Stimulated activated naive CD8-positive, alpha-beta T cell treated with anti-CD3 and anti-CD28 coated beads, Interleukin-15, Interleukin-2, amounts not matched to agents 100 ng/mL and 50 ng/mL, for 24 hours (primary cell): Measurements from ENCODE around the gene ACBD6.
A peak's percentile ranks its signal among the peaks of the same experiment; 100 is the strongest.

Source experiments
- H3K27ac Mint-ChIP-seq: one replicate; pipeline ENCODE4 v1.8.0; 2021; ENCODE audit warnings: mild to moderate bottlenecking, mixed read lengths
- H3K27me3 Mint-ChIP-seq: one replicate; pipeline ENCODE4 v1.8.0; 2021; ENCODE audit warnings: mixed read lengths
- H3K36me3 Mint-ChIP-seq: one replicate; pipeline ENCODE4 v1.8.0; 2021; ENCODE audit warnings: low read depth, mixed read lengths
- H3K4me1 Mint-ChIP-seq: one replicate; pipeline ENCODE4 v1.8.0; 2021; ENCODE audit warnings: low read depth, mixed read lengths
- H3K4me3 Mint-ChIP-seq: one replicate; pipeline ENCODE4 v1.8.0; 2021; ENCODE audit warnings: mild to moderate bottlenecking, mixed read lengths
- H3K9me3 Mint-ChIP-seq: one replicate; pipeline ENCODE4 v1.8.0; 2021; ENCODE audit warnings: mixed read lengths

ACBD6 gene

DNA sequence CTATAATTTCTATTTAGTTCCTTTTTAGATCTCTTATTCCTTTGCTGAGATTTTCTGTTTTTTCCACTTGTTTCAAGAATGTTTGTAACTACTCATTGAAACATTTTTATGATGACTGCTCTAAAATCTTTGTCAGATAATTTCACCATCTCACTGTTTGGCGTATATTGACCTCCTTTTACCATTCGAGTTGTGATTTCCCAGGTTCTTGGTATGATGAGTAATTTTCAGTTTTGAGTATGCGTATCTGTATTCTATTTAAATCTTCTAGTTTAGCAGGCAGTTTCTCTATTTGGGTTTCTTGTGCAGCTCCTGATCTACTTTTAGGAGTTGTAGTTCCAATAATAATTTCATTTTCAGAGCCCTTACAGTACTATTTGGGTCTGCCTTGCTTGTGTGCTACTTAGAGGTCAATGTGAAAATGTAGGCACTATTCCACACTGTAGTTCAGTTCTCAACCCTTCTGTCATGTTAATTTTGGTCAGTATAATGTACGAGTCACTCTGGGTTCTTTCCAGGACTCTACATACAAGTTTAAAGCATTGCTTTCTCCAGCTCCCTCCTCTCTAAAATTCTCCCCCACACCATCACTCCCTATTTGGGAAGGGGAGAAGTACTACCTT is 115.5 kb downstream of the ACBD6 start:
- peaks cover 70% of the 10 kb centered on the region for H3K36me3 Mint-ChIP-seq
- no peaks in the 10 kb centered on the region for H3K27me3 Mint-ChIP-seq
- peaks cover 21% of the 10 kb centered on the region for H3K4me1 Mint-ChIP-seq
- no peak overlapping the region for H3K4me3 Mint-ChIP-seq
- H3K27ac Mint-ChIP-seq, result no peak overlapping the region
- H3K9me3 Mint-ChIP-seq, result peaks cover 49% of the 10 kb centered on the region

DNA sequence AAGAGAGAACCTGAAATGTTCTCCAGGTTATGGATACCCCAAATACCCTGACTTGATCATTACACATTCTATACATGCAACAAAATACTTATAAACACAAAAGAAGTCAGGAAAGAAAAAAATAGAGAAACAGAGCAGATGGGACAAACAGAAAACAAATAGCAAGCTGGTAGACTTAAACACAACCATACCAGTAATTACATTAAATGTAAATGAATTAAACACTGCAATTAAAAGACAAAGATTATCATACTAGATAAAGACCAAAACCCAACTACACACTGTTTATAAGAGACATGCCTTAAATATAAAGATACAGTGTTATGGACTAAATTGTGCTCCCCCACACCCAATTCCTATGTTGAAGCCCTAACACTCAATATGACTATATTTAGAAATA is 117.2 kb downstream of the ACBD6 start:
- peaks cover 69% of the 10 kb centered on the region for H3K36me3 Mint-ChIP-seq
- H3K4me3 Mint-ChIP-seq, result no peak overlapping the region
- H3K27me3 Mint-ChIP-seq, result no peaks in the 10 kb centered on the region
- peaks cover 52% of the 10 kb centered on the region for H3K9me3 Mint-ChIP-seq
- peaks cover 34% of the 10 kb centered on the region for H3K4me1 Mint-ChIP-seq
- no peak overlapping the region for H3K27ac Mint-ChIP-seq

DNA sequence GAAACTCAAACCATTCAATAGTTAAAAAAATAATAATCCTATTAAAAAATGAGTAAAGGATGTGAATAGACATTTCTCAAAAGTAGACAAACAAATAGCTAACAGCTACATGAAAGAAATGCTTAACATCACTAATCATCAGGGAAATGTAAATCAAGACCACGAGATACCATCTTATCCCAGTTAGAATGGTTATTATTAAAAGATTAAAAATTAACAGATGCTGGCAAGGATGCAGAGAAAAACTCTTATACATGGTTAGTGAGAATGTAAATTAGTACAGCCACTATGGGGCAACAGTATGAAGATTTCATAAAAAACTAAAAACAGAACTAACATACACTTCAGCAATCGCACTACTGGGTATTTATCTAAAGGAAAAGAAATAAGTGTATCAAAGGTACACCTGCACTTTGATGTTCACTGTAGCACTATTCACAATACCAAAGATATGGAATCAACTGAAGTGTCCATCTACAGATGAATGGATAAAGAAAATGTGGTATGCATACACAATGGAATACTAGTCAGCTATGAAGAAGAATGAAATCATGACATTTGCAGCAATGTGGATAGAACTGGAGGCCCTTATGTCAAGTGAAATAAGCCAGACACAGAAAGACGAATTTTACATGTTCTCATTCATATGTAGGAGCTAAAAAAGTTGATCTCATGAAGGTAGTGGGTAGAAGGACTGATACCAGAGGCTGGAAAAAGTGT is 117.9 kb downstream of the ACBD6 start:
- H3K9me3 Mint-ChIP-seq, result peaks cover 59% of the 10 kb centered on the region
- H3K4me1 Mint-ChIP-seq, result peaks cover 41% of the 10 kb centered on the region
- H3K27me3 Mint-ChIP-seq, result no peaks in the 10 kb centered on the region
- no peak overlapping the region for H3K4me3 Mint-ChIP-seq
- no peak overlapping the region for H3K27ac Mint-ChIP-seq
- peaks cover 76% of the 10 kb centered on the region for H3K36me3 Mint-ChIP-seq

DNA sequence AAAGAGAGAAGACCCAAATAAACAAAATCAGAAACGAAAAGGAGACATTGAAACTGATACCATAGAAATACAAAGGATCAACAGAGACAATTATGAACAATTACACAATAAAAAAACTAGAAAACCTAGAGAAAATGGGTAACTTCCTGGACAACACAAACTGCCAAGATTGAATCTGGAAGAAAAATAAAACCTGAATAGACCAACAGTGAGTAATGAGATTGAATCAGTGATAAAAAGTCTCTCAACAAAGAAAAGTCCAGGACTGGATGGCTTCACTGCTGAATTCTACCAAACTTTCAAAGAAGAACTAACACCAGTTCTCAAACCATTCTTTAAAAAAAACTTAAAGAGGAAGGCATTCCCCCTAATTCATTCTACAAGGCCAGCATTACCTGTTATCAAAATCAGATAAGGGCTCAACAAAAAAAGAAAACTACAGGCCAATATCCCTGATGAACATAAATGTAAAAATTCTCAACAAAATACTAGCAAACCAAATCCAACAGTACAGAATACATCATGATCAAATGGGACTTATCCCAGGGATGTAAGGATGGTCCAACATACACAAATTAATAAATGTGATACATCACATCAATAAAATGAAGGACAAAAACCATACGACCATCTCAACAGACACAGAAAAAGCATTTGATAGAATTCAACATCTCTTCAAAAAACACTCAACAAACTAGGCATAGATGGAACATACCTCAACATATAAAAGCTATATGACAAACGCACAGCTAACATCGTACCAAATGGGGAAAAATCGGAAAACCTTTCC is 119.9 kb downstream of the ACBD6 start:
- Mint-ChIP-seq H3K27ac (no peak overlapping the region), H3K9me3 (peaks cover 60% of the 10 kb centered on the region), H3K4me3 (no peak overlapping the region), H3K4me1 (peaks cover 41% of the 10 kb centered on the region), H3K36me3 (peaks cover 83% of the 10 kb centered on the region), H3K27me3 (no peaks in the 10 kb centered on the region)

DNA sequence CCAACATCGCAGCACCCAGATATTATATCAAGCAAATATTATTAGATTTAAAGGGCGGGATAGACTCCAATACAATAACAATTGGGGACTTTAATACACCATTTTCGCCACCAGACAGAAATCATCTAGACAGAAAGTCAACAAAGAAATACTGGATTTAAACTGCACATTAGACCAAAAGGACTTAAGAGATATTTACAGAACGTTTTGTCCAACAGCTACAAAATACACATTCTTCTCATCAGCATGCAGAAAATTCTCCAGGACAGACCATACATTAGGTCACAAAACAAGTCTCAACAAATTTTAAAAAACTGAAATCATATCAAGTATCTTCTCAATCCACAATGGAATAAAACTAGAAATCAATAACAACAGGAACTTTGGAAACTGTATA is 121.2 kb downstream of the ACBD6 start:
- Mint-ChIP-seq H3K4me1 (peaks cover 32% of the 10 kb centered on the region), H3K9me3 (peaks cover 57% of the 10 kb centered on the region), H3K27ac (no peak overlapping the region), H3K36me3 (peaks cover 78% of the 10 kb centered on the region), H3K27me3 (no peaks in the 10 kb centered on the region), H3K4me3 (no peak overlapping the region)

DNA sequence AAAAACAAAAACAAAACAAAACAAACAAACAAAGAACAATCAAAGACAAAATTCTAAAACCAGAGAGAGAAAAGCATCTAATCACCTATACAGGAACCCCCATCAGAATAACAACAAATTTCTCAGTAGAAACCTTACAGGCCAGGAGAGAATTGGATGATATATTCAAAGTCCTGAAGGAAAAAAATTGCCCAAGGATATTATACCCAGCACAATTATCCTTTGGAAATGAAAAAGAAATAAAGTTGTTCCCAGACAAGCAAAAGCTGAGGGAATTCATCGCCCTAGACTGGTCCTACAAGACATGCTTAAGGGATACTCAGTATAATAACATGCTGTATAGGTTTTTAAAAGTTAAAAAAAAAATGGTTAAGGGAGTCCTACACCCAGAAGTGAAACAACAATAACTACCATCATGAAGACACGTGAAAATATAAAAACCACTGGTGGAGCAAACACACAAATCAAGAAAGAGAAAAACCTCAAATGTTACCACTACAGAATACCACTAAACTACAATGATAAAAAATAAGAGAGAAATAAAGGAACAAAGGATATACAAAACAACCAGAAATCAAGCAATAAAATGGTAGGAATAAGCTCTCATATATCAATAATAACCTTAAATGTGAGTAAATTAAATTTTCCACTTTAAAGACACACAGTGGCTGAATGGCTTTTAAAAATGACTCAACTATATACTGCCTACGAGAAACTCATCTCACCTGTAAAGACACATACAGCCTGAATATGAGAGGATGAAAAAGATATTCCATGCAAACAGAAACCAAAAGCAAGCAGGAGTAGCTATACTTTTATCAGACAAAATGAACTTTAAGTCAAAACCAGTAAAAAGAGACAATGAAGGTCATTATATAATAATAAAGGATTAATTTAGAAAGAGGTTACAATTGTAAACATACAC is 121.9 kb downstream of the ACBD6 start:
- H3K4me1 Mint-ChIP-seq, result peaks cover 32% of the 10 kb centered on the region
- no peak overlapping the region for H3K4me3 Mint-ChIP-seq
- H3K27ac Mint-ChIP-seq, result peak overlapping the region; percentile 43
- H3K9me3 Mint-ChIP-seq, result peaks cover 56% of the 10 kb centered on the region
- peaks cover 82% of the 10 kb centered on the region for H3K36me3 Mint-ChIP-seq
- H3K27me3 Mint-ChIP-seq, result no peaks in the 10 kb centered on the region

DNA sequence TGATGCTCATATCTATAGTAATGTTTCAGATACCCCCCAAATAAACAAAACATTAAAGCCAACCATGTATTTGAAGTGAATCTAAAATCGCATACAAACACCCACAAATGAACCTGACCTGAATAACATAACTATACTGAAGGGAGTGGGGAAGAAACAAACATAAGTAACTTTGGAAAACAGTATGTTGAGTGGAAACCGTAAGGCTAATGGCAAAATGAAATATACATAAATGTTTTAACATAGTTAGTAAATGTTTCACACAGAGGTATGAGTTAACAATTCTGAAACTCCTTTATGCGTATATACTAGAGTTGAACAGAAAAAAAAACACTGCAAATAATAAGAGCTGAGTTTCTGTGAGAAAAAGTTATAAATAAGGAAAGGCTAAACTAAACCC is 125.6 kb downstream of the ACBD6 start:
- Mint-ChIP-seq H3K36me3 (peaks cover 52% of the 10 kb centered on the region), H3K4me3 (no peak overlapping the region), H3K27me3 (no peaks in the 10 kb centered on the region)

DNA sequence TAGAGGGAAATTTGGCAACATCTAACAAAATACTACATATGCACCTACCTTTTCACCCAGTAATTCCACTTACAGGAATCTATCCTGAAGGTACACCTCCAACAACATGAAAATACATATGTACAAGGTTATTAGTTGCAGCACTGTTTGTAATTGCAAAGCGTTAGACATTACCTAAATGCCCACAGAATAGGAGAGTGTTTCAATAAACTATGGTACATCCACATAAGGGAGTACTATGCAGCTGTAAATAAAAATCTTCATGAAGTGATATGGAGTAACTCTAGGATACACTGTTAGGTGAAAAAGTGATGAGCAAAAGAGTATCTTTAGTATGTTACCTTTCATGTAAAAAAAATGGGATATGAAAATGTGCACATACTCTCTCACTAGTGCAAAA is 126.1 kb downstream of the ACBD6 start:
- Mint-ChIP-seq H3K27ac (no peak overlapping the region), H3K4me1 (peaks cover 25% of the 10 kb centered on the region), H3K36me3 (peaks cover 52% of the 10 kb centered on the region), H3K9me3 (peaks cover 24% of the 10 kb centered on the region), H3K4me3 (no peak overlapping the region), H3K27me3 (no peaks in the 10 kb centered on the region)

More for the DNA sequence above, 125.6 kb downstream of the ACBD6 start:
- Mint-ChIP-seq H3K4me1 (peaks cover 22% of the 10 kb centered on the region), H3K9me3 (peaks cover 24% of the 10 kb centered on the region), H3K27ac (no peak overlapping the region)

DNA sequence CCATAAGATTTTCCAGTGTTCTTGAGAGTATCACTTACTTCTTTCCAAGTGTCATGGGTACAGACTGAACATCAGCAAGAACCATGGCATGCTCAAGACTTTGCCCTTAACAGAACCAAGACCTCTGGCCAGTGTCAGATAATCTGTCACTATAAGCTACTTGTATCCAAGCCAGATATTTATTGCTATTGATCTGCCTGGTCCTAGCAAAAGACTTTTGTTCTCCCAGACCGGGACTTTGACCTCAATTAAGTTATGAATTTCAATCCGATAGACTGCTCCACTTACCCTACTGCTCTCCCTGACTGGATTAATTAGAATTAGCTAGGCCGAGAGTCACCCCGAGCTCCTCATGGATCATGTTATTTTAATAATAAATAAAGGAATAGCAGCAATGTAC is 129.6 kb downstream of the ACBD6 start:
- peaks cover 15% of the 10 kb centered on the region for H3K9me3 Mint-ChIP-seq
- H3K4me1 Mint-ChIP-seq, result peaks cover 10% of the 10 kb centered on the region

DNA sequence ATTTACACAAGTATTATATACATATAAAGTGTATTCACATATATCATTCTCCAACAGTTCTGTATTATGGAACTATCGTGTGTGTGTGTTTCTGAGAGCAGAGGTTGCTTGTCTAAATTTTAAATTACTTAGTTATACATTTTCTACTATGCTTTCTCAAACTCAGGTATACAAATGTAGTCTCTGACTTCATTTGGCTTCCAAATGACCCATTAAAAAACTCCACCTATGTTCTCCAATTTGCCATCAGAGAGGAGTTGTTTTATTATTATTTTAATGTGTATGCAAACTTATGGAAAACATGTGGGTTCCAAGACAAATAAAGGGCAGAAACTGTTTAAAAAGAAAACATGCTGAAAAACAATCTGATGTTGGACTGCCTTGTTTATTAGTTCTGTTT is 131.8 kb downstream of the ACBD6 start:
- peaks cover 26% of the 10 kb centered on the region for H3K36me3 Mint-ChIP-seq
- peaks cover 5% of the 10 kb centered on the region for H3K9me3 Mint-ChIP-seq
- no peaks in the 10 kb centered on the region for H3K27me3 Mint-ChIP-seq
- H3K4me3 Mint-ChIP-seq, result no peak overlapping the region
- peaks cover 10% of the 10 kb centered on the region for H3K4me1 Mint-ChIP-seq
- H3K27ac Mint-ChIP-seq, result no peak overlapping the region

More for the DNA sequence above, 129.6 kb downstream of the ACBD6 start:
- H3K36me3 Mint-ChIP-seq, result peaks cover 35% of the 10 kb centered on the region
- H3K27ac Mint-ChIP-seq, result no peak overlapping the region
- no peaks in the 10 kb centered on the region for H3K27me3 Mint-ChIP-seq
- no peak overlapping the region for H3K4me3 Mint-ChIP-seq

DNA sequence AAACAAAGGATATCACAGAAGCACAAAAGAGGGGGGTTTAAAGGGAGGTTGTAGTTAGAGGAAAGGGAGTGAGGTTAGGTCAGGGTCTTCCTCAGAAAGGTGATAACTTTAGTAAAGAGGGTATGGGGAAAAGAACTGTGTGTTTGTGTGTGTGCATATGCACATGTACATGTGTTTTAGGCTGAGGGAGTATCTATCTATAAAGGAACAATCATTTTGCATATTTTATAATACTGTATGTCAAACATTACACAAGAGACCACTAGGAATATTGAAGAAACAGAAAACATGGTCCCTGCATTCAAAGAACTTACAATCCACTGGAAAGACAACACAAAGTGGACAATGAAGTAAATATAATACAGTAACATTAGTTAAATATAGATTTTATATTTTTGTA is 132.2 kb downstream of the ACBD6 start:
- peaks cover 22% of the 10 kb centered on the region for H3K36me3 Mint-ChIP-seq

DNA sequence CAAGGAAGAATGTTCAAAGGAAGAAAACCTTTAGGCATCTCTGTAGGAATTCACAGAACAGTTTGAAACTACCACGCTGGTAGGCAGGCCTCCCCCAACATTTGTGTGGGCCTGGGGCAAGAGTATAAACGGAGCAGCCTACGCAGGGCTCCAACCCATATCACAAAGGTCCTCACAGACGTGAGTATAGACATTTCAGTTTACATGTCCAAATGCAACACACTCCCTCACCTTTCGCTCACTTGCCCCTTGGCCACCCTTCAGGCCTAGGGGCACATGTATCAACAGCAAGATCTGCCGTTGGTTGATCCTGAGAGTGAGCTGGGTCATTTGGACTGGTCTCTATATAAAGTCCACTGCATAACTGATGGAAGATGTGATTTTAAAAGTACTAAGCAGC is 133.3 kb downstream of the ACBD6 start:
- peaks cover 5% of the 10 kb centered on the region for H3K9me3 Mint-ChIP-seq
- H3K4me1 Mint-ChIP-seq, result peaks cover 10% of the 10 kb centered on the region
- no peaks in the 10 kb centered on the region for H3K27me3 Mint-ChIP-seq
- H3K4me3 Mint-ChIP-seq, result no peak overlapping the region
- peaks cover 26% of the 10 kb centered on the region for H3K36me3 Mint-ChIP-seq
- H3K27ac Mint-ChIP-seq, result no peak overlapping the region

More for the DNA sequence above, 132.2 kb downstream of the ACBD6 start:
- Mint-ChIP-seq H3K9me3 (peaks cover 5% of the 10 kb centered on the region), H3K4me1 (peaks cover 10% of the 10 kb centered on the region), H3K27me3 (no peaks in the 10 kb centered on the region), H3K4me3 (no peak overlapping the region), H3K27ac (no peak overlapping the region)

DNA sequence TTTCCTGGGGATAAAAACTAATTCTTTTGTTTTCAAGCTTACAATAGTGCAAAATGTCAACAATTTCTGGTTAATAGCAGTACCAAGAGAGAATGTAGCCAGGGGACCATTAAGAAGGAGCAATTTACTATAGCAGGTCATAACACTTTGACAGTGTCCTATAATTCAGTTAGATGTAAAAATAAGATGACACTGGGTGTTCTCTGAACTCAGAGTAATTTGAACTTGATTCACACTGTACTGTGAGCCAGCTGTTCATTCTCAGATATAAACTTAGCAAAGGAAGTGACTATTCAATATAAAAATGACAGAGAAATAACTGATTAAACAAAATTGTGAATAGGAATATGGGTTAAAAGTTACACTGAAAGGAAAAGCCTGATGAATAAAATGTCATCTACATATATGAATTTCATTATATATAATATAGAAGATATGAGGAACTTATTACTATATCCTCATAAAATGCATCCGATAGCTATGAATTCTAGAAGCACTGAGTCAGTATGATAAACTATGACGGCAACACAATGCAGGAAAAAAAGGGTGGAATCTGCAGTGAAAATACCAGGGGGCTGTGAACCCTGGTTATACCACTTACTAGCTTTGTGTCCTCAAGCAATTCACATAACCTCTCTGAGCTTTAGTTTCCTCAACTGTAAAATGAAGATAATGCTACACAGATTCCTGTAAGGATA is 135.9 kb downstream of the ACBD6 start:
- H3K27ac Mint-ChIP-seq, result no peak overlapping the region
- peaks cover 5% of the 10 kb centered on the region for H3K9me3 Mint-ChIP-seq
- H3K4me1 Mint-ChIP-seq, result peaks cover 5% of the 10 kb centered on the region
- peaks cover 23% of the 10 kb centered on the region for H3K36me3 Mint-ChIP-seq
- H3K4me3 Mint-ChIP-seq, result no peak overlapping the region
- H3K27me3 Mint-ChIP-seq, result no peaks in the 10 kb centered on the region

DNA sequence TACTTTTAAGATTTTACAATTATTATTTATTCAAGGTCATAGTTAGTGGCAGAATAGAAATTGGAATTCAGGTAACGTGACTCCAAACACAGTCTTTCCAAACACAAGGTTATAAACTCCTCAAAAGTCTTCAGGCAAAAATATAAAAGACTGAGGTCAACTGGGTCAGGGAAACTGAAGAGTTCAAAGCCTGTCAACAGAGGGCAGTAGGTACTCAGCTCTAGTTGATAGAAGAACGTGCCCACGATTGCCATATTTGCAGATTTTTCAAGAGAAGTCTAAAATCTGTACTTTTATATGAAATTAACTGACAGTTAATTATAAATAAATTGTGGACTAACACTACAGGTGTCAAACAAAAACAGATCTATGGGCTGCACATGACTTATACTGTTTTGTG is 137.3 kb downstream of the ACBD6 start:
- H3K27ac Mint-ChIP-seq, result no peak overlapping the region
- H3K27me3 Mint-ChIP-seq, result no peaks in the 10 kb centered on the region
- H3K4me3 Mint-ChIP-seq, result no peak overlapping the region
- peaks cover 20% of the 10 kb centered on the region for H3K36me3 Mint-ChIP-seq
- H3K9me3 Mint-ChIP-seq, result peaks cover 5% of the 10 kb centered on the region
- peaks cover 2% of the 10 kb centered on the region for H3K4me1 Mint-ChIP-seq
